T-helper 9 cell (primary cell): Measurements from ENCODE around the gene UGP2.

ENCODE experiments used
- DNase-seq: peaks from one replicate; pipeline ENCODE4 v3.0.0-alpha.2; 2020

UGP2 gene

DNA sequence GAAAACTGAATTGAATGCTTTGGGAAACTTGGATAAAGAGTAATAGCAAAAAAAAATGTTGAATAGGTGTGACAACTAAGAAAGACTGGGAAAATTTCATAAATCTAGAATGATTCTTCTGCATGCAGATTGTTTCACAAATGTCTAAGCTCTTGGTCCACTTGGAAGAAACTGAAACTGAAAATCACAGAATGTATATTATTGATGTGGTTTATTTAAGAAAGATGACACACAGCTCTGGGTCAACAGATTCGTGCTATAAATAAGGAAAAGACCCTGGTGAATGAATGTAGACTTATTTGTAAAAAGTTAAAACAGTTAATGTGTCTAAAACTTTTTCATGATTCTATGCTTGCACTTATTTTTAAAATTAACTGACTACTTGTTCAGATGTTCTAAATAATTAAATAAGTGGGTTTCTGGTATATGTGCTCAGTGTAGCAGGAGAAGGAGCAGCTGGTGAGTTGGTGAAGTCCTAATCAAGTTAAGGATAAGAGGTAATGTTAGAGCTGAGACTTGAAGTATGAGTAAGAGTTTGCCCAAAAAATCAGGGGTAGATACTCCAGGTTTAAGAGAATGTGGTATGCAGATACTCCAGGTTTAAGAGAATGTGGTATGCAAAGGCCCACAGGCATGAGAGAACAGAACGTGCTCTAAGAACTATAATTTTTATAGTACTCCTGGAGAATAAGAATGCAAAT lies 24.5 kb downstream of the UGP2 start:
- DNase-seq: no peak

DNA sequence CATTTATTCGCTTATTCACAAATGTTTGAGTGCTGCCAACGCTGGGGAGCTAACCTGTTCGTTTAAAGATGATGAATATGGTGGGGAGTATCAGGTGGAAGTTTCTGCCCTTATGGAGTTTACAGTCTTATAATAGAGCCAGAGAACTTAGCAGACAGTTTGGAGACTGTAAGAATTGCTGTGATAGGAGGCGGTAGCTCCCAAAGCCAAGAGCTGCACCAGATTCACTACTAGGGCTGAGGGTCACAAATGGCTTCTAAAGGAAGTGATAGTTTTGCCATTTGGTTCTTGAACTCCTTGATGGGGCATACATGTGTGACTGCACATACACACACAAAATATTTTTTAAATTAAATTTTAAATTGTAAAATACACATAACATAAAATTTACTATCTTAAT lies 29.0 kb downstream of the UGP2 start:
- DNase-seq: no peak

DNA sequence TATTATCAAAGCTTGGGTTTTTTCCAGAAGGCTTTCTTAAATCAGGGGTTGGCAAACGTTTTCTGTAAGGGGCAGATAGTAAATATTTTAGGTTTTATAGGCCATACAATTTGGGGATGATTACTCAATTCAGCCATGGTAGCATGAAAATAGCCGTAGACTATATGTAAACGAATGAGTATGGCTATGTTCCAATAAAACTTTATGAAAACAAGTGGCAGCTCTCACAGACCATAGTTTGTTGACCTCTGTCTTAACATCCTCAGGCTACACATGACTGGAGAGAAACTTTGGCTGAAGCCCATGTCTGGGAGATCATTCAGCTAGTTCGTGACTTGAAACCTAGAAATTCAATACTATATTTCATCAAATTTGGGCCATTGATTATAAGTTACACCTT lies 30.2 kb downstream of the UGP2 start:
- no peak for DNase-seq

DNA sequence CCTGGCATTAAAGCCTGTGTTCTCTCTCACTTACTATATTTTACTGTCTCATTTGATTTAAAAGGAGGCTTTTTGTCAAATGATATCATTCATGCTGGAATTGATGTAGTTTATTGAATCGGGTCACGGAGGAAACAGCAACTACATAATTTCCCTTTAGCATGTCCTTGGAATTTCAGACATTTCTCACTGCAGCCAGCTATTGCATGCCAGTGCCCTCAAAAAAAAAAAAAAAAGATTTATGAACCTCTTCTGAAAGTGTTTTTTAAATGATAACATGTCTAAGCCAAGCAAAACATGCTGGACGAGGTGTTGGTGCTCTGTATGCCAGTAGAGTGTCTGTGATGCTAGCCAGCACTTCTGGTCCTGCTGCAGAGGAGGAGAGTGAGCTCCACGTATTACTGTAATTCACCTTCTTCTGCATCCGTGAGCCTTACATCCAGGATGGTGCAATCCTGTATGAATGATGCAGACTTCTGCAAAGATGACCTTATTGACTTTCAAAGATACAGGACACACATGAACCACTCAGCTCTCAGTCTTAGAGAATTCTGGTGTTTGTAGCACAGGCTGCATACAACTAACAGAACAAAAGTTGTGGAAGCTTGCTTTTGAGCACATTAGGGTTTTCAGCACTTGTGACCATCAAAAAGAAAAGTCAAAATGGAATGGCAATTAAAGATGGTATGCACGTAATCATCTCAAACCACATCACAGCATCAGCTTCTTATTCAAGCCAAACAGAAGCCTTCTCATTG lies 31.1 kb downstream of the UGP2 start:
- DNase-seq: no peak

DNA sequence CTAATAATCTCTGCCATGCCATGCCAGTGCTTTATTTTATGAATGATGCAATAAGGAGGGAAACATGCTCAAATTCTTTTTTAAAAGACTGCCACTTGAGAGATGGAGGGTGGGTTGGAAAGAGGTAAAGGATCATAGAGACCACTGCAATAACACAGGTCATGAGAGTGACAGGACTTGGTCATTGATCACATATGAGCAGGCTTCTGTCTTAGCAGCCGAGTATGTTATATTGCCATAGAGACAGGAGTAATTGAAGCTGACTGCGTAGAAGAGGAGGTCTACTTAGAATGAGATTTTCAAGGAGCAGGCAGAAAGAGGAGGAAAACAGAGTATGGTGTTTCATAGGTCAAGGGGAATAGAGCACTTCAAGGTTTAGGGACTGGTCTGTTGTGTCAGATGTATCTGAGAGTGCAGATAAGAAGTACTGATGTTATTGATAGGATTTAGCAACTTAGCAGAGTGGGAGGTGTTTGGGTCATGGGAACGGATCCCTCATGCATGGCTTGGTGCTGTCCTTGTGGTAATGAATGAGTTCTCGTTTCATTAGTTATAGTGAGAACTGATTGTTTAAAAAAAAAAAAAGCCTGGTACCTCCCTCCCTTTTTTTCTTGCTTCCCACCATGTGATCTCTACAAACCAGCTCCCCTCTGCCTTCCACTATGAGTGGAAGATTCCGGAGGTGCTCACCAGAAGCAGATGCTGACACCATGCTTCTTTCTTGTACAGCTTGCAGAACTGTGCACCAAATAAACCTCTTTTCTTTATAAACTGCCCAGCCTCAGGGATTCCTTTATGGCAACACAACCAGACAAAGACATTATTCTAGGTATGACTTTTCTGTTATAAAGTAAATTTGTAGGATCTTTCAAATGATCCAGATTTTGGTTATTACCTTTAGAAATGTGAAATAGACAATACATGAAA lies 32.8 kb downstream of the UGP2 start:
- DNase-seq: no peak

DNA sequence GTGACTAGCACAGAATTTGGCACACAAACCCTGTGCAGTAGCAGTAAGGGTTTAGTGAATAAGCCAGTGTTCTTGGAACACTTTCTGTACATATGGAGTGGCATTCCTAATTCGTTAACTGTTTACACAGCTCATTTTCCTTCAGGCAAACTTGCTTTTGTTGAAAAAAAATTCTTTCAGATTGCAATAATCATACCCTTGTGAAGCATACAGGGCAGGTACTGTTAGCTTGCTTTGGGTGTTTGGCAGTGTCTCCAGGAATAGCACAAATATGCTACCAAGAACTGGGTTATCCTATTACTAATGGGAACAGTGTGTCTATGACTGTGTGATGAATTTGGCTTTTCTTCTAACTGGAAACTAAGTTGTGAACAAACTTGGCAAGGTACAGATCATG lies 33.4 kb downstream of the UGP2 start:
- DNase-seq: no peak

DNA sequence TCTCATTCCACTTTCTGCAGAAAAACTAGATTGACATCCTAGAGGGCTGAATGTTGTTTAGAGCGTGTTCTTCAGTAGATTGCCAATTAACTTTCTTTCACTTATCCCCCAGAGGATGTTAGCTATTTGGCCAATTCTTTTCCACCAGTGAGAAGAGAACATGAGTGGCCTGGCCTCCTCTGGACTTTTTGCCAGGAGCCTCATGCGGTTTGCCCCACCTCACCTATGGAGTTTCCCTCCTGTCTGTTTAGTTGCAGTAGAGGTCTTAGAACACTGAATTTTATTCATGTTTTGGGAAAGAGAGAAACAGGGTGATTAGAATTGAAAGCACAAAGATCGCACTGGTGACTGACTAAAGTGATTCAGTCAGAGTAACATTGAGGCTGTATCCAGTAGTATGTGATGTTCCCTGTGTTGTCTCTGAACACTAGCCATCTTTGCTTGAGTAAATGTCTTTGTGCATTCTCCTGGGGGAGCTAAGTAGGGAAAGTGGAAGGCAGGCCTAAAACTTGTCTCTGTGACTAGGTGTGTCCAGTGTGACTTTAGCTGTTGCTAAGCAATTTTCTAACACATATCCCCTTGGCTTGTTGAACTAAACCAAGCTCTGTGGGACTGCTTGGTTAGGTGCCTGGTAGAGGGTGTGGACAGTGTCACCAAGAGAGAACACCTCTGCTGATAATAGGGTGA lies 34.0 kb downstream of the UGP2 start:
- DNase-seq: no peak

DNA sequence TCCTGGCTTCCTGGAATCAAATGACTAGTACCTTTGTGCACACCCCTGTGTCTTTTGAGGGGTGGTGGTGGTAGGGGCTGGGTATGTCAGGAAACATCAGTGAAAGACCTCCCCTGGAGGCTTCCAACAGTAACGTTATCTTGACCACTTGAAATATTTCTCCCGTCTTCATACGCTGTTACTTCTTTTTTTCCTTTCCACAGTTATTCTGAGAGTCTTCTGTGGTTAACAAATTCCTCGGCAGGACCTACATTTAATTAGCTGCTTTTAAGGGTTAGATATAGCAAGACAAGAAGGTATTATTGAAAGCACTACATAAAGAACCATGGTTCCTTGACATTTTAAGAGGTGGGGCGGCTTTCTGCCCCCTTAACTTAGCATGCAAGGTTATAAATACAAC lies 34.6 kb downstream of the UGP2 start:
- DNase-seq: no peak

DNA sequence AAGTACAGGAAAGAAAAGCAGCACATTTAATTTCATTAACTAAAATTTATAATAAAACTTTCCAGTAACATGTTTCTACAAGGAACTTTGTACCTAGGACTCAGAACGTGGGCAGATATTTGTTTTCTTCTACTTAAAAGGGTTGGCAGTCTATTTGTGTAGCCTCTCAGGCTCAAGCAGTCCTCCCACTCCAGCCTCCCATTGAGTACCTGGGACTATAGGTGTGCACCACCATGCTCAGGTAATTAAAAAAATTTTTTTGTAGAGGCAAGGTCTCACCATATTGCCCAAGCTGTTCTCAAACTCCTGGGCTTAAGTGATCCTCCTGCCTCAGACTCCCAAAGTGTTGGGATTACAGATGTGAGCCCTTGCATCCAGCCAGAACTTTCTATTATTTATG lies 36.8 kb downstream of the UGP2 start:
- DNase-seq: no peak

DNA sequence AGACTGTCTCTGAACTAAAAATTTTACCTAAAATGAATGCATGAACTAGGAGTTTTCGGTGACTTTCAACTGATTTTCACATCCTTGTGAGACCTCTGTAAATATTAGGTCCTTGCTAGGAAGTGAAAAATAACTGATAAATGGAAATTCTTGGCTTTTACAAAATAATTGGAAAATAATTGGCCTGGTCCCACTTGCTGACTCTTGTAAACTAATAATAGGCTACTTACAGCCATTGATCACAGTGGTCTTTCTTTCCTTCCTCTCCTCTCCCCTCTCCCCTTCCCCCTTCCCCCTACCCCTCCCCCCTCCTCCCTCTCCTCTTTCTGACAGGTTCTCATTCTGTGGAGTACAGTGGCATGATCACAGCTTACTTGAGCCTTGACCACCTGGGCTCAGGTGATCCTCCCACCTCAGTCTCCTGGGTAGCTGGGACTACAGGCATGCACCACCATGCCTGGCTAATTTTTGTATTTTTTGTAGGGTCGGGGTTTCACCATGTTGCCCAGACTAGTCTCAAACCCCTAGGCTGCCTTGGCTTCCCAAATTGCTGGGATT lies 38.3 kb downstream of the UGP2 start:
- no peak for DNase-seq

DNA sequence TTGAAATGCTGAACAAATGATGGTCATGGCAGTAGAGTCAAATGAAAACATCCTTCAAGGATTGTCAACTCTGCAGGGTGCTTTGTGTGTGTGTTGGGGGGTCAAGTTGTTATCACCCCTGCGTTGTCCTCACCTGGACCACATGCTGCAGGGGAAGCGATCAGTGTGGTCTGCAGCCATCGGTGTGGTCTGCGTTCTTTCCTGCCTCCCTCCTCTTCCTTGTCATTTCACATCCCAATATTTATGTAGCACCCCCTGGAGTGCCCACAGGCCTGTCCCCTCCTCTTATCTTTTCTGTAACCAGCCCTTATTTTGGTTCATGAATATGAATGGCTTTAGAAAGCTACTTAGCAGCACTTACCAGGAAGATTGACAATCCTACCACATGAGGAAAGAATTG lies 38.9 kb downstream of the UGP2 start:
- DNase-seq: no peak

DNA sequence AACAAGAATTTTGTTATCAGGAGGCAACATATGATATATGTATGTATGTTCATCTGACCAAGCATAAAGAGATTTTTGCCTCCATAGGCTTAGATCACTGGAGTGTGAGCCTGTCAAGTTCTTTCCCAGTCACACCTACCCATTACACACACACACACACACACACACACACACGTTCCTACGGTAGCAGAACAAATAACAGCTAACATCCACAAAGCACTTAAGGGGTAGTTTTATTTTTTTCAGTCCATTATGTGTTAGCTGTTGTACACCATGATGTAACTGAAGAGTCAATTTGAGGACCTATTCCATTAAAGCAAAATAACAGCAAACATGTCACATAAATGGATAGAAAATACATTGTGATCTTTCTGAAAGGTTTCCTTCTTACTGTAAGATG lies 39.5 kb downstream of the UGP2 start:
- DNase-seq: no peak

DNA sequence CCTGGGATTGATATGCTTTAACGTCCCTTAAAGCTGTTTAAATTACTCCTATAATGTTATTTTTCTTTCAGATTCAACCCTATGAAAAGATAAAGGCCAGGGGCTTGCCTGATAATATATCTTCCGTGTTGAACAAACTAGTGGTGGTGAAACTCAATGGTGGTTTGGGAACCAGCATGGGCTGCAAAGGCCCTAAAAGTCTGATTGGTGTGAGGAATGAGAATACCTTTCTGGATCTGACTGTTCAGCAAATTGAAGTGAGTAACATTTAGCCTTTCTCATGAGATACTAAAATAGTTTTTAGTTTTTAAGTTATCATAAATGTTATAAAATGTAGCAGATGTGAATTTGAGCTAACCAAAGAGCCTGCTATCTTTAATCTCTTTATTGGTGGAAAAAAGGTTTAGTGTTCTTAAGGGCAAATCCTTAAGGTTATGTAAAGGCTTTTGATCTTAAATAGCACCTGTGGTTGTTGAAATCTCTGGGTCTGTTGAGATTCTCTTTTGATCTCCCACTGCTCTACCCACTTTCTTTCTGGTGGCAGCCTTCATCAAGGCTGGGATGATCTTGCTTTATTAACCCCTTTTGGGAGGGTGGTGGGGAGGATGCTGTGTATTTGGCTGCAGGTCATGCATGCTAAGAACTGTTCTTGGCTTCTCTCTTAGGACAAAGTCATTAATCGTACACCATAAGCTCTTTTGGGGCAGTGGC lies 40.9 kb downstream of the UGP2 start:
- DNase-seq: no peak

DNA sequence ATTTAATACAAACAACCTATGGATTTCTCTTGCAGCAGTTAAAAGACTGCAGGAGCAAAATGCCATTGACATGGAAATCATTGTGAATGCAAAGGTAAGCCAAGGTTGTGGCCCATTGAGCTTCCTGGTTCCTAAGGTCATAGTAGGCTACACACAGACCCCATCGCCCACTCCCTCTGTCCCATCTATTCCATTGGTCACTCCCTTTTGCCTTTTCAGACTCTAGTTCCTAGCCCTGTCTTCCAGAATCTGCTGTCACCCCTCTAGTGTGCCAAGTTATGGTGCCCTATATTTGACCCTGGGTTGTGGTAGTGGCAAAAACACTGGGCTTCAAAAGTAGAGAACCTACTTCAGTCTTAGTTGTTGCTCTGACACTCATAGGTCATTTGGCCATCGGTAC lies 44.7 kb downstream of the UGP2 start:
- DNase-seq: no peak

DNA sequence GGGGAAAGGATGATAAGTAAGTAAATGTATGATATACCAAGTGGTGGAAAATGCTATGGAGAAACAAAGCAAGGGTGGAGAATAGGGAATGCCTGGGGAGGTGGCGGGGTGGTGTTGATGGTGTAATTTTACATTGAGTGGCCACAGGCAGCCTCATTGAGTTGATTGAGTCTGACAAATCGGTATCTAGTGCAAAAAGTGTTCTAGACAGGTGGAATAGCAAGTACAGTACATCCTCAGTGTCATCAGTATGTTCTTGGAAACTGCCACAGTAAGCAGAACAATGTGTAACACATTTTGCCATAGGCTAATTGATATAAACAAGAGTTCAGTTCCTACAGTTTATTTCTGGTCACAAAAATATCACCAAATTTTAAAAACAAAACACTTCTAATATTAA lies 46.4 kb downstream of the UGP2 start:
- no peak for DNase-seq

DNA sequence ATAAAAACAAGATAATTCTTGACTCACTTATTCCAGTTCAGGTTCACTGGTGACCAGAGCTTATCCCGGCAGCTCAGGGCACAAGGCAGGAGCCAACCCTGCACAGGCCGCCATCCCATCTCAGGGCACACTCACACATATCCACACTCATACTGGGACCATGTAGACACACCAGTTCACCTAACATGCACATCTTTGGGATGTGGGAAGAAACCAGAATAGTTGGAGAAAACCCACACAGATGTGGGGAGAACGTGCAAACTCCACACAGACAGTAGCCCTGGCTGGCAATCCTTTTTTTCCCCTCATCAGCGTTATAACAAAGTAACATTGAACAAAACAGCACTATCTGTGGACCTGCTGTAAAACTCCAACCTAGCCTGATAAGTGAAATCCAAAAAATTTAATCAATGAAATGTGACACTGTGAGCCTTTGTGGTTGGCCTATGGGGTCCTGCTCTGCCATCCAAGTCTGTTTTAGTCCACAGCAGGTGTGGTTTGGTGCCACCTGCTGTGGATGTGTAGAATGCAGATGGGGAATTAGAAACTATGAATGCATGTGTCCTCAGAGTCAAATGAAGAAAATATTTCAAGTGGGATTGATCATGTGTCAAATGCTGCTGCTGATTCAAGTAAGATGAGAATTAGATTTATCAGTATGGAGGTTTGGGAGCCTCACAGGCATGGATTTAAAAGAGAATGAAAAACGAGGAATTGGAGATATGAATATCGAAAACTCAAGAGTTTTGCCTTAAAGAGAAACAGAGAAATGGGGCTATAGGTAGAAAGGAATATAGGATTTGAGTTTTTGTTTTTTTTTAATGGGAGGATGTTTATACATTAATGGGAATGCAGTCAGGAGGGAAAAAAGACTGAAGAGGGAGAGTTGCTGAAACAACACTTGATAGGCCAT lies 47.0 kb downstream of the UGP2 start:
- peak; percentile 7 for DNase-seq

DNA sequence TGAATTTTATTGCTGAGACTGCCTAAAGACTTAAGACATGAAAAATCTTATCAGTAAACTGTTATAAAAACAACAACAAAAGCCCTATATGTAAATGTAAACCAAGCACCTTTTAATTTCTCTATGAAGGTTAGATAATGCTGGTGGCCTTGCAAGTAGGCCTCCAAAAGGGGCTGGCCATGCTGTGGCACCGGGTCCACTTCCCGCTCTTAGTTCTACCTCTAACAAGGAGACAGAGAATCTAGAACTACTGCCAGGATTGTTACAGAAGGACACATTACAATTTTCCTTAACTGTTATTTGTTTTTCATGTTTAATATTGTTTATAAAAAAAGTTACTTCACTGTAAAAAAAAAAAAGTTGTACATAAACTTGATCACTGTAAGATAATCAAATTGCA lies 49.0 kb downstream of the UGP2 start:
- DNase-seq: no peak

DNA sequence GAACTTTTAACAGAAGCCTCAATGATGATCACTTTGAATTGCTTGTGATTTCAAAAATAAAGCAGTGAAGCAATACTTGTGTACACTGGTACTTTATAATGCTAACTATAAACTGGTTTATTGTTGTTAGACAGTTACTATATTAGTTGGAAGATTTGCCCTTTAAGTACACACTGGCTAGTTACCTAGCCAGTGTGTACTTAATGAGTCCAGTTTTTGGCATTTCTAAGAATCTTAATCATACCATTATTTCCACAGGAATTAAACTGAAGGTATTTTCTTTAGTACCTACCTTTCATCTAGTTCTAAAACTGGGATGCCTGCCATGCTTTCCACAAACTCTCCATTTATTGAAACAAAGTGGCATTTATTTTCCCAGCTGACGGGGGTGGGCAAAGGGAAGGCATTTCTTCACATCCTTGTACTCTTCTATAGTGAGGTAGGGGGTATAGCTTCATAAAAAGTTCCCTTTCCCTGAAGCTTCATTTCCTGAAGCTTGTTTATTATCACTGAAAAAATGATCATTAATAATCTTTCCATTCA lies 49.9 kb downstream of the UGP2 start:
- DNase-seq: no peak

DNA sequence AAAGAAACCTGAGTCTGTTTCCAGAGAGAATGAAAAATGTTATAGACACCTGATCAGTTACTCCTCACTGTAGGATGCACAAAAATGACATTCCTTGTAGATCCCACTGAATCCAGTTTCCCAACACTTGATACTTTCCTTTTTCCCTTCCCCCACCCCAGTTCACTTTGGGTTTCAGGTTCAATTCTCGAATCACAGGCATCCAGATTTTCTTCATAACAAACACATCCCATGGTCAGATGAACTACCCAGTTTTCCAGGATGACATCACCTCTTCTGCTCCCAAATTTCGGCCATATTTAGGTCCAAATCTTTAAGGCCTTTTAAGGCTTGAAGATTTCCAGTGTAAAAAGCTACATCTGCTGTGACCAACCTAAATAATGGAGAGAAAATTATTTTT lies 51.5 kb downstream of the UGP2 start:
- no peak for DNase-seq

DNA sequence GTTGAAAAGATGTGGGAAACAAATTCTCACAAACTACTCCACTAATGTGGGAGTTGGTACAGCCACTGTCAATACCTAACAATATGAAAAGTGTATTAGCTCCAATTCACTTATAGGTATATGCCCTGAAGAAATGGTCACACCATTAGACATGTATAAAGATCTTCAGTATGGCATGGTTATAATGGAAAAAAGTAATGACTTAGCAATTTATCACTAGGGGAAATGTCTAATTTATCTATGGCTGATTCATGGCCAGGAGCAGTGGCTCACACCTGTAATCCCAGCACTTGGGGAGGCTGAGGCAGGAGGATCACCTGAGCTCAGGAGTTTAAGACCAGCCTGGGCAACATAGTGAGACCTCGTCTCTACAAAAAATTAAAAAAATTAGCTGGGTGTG lies 52.5 kb downstream of the UGP2 start:
- no peak for DNase-seq

DNA sequence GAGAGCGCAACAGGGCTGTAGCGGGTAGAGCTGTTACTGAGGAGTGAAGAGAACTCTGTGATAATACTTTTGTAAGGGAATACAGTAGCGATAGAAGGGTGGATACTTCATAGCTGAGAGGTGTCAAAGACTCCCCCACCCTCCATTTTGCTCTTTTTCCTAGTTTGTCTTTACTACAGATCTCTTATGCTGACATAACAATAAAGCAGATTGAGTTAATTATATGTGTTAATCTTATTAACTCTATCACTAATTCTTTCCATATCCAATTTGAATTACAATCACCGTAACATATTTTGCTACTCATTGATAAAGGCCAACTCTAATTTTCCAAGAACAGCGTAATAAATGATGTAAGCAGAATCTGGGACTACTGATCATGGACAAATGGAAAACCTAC lies 57.1 kb downstream of the UGP2 start:
- no peak for DNase-seq
